Stimulated activated CD4-positive, alpha-beta T cell treated with anti-CD3 and anti-CD28 coated beads, Interleukin-4, amount 100 ng/mL, for 1 hour (primary cell): Measurements from ENCODE around the gene PLEKHG4B.
"Not testable (repeated sequence)": the region's sequence is repeated elsewhere in the genome, so short reads cannot be mapped to it uniquely, and the experiment has no call there.

ENCODE experiments used
- DNase-seq: peaks from one replicate; pipeline ENCODE4 v3.0.0-alpha.2; 2020

The PLEKHG4B gene

GRCh38 chr5:189976-190365 is 98.0 kb downstream of the PLEKHG4B start:
- DNase-seq, result no peak

DNA sequence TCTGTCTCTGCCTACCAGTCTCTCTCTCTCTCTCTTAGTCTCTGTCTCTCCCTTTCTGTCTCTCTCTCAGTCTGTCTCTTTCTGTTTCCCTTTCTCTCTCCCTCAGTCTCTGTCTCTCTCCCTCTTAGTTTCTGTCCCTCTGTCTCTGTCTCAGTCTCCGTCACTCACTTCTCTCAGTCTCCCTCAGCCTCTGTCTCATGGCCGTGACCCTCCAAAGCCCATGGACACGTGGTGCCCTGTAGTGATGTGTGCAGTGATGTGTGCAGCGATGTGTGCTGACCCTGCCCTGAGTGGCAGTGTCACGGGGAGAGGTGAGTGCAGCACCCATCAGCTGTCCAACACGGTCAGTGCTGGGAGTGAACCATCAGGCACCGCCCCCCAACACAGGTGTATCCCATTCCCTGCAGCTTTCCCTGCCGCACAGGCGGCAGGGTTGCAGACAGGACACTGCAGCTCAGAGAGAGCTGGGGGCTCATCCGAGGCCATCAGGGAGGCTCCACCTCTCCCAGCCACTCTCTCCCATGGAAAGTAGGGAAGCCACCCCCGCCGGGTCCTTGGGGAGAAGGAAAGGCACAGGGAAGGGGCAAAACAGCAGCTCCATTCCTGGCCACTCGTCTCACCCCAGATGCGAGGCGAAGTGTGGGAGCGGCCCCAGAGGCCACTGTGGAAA is 98.5 kb downstream of the PLEKHG4B start:
- no peak for DNase-seq

DNA sequence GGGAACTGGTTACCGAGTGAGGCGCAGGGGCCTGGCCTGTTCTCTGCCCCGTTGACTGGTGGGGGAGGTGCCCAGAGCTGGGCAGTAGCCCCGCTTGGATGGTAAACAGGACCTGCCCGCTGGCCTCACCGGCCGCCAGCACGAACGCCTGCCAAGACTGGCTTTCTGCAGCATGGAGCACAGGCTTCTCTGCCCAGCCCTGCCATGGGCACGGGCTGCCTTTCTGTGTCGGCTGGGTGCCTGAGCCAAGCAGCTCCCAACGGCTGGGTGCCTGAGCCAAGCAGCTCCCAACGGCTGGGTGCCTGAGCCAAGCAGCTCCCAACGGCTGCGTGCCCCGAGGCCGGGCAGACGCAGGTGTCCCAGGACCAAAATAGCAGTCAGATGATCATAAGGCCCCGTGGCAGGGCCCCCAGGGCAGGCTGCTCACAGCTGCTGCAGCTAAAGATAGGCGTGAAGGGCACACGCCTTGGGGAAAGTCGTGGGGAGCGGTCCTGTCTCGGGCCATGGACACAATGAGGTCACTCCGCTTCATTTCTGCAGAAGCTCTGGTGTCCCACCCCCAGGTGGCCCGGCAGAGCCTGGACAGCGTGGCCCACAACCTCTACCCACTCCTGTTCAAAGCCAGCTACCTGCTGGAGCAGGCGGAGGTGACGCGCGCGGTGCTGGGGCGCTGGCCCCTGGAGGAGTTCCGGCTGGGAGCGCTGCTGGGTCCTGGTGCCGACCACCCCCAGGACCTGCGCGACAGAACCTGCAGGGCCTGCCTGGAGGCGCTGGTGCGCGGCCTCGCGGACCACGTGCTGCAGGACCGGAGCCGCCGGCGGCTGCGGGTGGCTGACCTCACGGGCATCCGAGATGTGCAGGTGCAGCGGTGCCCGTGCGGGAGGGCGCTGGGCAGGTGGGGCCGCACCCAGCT is 99.3 kb downstream of the PLEKHG4B start, which contains the start of gene LRRC14B:
Gene LRRC14B (plus strand): TSS at position 460 of the 913 bp plus-strand sequence. CDS start 44 bp downstream, at position 504.
- DNase-seq, result peak; percentile 30

- no peak for DNase-seq
These were observed 100.2 kb downstream of the PLEKHG4B start for GRCh38 chr5:191949-192690.

GRCh38 chr5:192691-192969 is 100.7 kb downstream of the PLEKHG4B start:
- no peak for DNase-seq

DNA sequence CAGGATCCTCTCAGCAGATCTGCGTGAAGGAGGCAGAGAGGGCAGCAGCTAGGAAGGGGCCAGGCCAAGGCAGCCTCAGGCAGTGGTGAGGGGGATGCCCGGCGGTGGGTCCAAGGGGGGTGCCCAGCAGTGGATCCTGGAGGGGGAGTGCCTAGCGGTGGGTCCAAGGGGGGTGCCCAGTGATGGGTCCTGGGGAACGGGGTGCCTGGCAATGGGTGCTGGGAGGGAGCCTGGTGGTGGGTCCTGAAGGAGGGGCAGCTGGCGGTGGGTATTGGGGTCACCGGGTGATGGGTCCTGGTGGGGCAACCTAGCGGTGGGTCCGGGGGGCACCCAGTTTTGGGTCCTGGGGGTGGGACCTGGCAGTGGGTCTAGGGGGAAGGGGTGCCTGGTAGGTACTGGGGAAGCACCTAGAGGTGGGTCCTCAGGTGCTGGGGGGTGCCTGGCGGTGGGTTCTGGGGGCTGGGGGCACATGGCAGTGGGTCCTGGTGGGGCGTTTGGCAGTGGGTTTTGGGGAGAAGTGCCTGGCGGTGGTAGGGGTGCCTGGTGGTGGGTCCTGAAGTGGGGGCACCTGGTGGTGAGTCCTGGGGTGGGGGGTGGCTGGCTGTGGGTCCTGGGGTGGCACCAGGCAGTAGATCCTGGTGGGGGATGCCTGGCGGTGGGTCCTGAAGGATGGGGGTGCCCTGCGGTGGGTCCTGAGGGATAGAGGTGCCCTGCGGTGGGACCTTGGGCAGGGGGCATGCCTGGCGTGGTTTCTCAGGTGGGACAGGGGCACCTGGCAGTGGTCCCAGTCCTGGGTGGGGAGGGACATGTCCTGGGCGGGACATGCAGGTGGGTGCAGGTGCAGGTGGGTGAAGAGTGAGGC is 101.2 kb downstream of the PLEKHG4B start:
- no peak for DNase-seq

- DNase-seq, result no peak
These were observed 102.1 kb downstream of the PLEKHG4B start for GRCh38 chr5:194102-194501.

DNA sequence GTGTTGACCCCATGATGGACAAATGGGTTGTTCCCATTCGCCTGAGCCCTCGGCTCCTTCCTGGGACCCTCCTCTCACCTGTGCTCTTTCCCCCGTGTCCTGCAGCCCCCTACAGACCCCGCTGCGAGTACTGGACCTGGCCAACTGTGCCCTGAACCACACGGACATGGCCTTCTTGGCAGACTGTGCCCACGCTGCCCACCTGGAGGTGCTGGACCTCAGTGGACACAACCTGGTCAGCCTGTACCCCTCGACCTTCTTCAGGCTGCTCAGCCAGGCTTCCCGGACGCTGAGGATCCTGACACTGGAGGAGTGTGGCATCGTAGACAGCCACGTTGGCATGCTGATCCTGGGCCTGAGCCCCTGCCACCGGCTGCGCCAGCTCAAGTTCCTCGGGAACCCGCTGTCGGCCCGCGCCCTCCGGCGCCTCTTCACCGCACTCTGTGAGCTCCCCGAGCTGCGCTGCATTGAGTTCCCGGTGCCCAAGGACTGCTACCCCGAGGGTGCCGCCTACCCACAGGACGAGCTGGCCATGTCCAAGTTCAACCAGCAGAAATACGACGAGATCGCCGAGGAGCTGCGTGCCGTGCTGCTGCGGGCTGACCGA is 102.7 kb downstream of the PLEKHG4B start:
- DNase-seq, result no peak

GRCh38 chr5:195401-196160 is 103.6 kb downstream of the PLEKHG4B start:
- no peak for DNase-seq

DNA sequence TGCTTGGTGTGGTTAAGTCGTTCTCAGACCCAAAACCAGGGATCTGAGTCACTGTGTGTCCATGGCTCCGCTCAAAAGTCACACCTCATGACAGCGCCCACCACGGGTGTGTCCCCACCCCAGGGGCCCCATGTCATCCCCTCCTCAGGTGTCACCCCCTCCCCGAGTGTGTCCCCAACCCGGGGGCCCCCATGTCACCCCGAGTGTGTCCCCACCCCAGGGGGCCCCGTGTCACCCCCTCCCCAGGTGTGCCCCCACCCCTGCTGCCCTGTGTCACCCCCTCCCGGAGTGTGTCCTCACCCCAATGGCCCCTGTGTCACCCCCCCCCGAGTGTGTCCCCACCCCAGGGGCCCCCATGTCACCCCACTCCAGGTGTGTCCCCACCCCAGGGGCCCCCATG is 104.4 kb downstream of the PLEKHG4B start:
- no peak for DNase-seq

DNA sequence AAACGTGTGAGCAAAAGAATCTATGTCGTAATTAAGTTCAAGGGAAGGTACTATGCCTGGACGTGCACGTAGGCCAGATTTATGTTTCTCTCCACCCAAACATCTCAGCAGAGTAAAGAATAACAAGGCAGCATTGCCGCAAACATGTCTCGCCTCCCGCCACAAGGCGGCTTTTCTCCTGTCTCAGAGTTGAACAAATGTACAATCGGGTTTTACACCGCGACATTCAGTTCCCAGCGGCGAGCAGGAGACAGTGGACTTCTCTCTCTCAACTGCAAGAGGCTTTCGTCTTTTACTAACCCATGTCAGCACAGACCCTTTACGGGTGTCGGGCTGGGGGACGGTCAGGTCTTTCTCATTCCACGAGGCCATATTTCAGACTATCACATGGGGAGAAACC is 105.1 kb downstream of the PLEKHG4B start:
- DNase-seq, result not testable (repeated sequence)

DNA sequence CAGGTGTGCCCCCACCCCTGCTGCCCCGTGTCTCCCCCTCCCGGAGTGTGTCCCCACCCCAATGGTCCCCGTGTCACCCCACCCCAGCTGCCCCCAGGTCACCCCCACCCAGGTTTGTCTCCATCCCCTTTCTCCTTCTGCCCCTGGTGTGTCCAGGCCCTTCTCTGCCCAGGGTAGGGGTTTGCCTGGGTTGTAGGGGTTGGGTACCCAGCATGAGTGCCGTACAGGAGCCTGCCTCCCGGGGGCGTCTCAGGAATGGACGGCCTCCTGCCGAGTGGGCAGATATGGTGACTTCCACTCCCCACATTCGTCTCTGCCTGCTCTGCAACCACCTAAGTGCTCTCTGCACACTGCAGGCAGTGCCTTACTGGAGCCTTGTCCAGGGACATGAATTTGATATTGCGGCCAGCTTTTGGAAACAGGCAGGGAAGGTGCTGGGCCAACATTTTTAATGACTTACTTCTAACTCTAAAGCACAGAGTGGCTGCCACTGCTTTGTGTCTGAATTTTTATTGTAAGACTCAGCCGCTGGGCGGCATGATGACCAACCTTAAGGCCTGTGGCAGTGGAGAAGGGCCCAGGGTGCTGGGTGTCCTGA is 106.0 kb downstream of the PLEKHG4B start:
- no peak for DNase-seq

DNA sequence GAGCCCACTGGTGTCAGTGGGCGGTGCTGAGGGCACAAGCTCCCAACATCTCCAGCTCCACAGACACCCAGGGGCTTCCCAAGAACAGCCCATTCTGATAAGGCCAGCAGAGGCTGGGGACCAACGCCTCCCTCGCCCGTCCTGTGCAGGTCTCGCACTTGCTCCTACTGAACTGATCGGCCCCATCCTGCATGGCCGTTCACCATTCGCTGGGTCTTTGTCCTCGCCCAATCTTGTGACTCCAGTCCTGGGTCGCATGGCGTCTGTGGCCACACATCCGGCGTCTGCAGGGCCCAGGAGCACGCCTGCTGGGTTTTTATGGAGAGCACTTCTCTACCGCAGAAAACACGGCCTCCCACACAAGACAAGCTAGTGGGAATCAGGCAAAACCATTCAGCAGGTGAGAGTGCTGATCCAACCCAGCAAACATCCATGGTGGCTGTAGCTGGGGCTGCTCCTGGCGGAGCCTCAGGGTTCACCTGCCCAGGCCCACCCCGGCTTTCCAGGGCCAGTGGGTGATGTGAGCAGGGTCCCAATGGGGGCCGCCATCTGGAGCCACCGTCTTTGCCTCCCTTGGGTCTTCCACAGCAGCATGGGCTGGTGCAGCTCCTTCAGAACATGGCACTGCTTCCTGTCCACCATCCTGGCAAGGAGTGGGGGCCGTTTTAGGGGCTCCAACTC is 106.7 kb downstream of the PLEKHG4B start:
- DNase-seq, result no peak

GRCh38 chr5:199197-199949 is 107.4 kb downstream of the PLEKHG4B start:
- DNase-seq, result no peak

- DNase-seq, result no peak
These were observed 108.1 kb downstream of the PLEKHG4B start for GRCh38 chr5:199950-200645.

DNA sequence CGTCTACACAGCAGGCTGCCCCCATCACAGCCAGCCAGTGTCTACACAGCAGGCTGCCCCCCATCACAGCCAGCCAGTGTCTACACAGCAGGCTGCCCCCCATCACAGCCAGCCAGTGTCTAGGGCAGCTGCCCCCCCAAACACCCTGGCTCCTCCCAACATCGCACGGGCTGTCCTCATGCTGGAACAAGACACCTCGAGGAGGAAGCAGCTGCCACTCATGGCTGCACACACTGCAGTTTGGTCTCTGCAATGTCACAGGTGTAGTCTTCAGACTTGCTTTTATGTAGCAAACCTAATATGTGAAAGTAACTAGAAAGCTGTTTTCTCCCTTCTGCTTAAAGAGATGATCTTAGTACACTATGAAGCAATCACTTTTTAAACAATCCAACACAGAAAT is 109.0 kb downstream of the PLEKHG4B start:
- DNase-seq, result no peak

DNA sequence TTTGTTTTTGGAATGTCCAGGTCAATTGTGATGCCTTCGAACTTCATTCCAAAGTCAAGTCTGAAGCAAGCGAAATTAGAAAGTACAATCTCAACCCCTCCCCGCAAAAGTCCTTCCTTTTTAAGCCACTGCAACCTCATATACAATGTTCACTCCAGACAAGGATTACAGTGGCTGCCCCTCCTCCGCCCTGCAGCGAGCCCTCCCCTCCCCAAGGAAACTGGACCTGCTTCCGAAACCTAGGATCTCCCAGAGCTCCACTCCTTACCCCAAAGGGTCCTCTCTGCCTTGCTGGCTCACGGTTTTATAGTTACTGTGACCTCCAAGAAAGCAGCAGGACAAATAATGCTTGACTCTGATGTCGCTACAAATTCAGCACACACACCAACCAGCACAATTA is 109.7 kb downstream of the PLEKHG4B start:
- DNase-seq, result no peak

- no peak for DNase-seq
These were observed 111.4 kb downstream of the PLEKHG4B start for GRCh38 chr5:203246-203930.
